Myometrial cell (primary cell): ENCODE measurements around the gene VTI1A. TPM values are rescaled to one million over a fixed set of nuclear protein-coding genes. Genes with fewer than 3 reads are reported as not detected.

Source experiments
- total RNA-seq: library from RNA; depleted of rRNA; stranded (reverse); fragments of >200 nt; gene quantifications from 2 replicates; pipeline ENCODE4 v1.2.3, GENCODE V29; 2015

VTI1A gene
- total RNA-seq: 24.2 and 32.4 TPM in 2 replicates

GRCh38 chr10:112446855-112447619 is at the start of gene VTI1A, which contains the start of gene ZDHHC6:
Gene VTI1A (plus strand): TSS chr10:112447215. CDS start chr10:112447374, 159 bp downstream.
Gene ZDHHC6 (minus strand): TSS chr10:112446914. CDS start chr10:112445436, 1,478 bp downstream.

Other genes with a start within 250 kb of the VTI1A start
- not detected in 2 replicates for gene TECTB, start 163.8 kb upstream of the VTI1A start, total RNA-seq
- gene ACSL5, start 73.1 kb upstream of the VTI1A start, total RNA-seq: 1.4 and 1.8 TPM in 2 replicates
- gene ZDHHC6, start 301 bp upstream of the VTI1A start, total RNA-seq: 14.9 and 25.9 TPM in 2 replicates